Adipocyte (in vitro differentiated cells): ENCODE data around the gene TP53I13.

Experiments
- DNase-seq: peaks from one replicate; pipeline ENCODE4 v3.0.0-alpha.2; 2015; ENCODE audit warnings: low read depth
- H3K27me3 ChIP-seq: replicated peaks from 2 replicates; pipeline ENCODE4 v1.7.0; 2013; ENCODE audit warnings: mild to moderate bottlenecking, low read length, moderate library complexity; ENCODE audit not compliant: control insufficient read depth, insufficient read depth
- H3K36me3 ChIP-seq: 2 replicates; pipeline ENCODE4 v1.7.0; 2013; ENCODE audit warnings: low read length, mild to moderate bottlenecking, moderate library complexity; ENCODE audit not compliant: control insufficient read depth, insufficient read depth, severe bottlenecking
- H3K4me1 ChIP-seq: 2 replicates; pipeline ENCODE4 v1.7.0; 2013; ENCODE audit warnings: mild to moderate bottlenecking, low read length, moderate library complexity; ENCODE audit not compliant: control insufficient read depth, insufficient read depth
- H3K4me3 ChIP-seq: 2 replicates; pipeline ENCODE4 v1.7.0; 2013; ENCODE audit warnings: mild to moderate bottlenecking, low read length, moderate library complexity
- H3K9ac ChIP-seq: 2 replicates; pipeline ENCODE4 v1.7.0; 2013; ENCODE audit warnings: mild to moderate bottlenecking, low read length, moderate library complexity
- H3K9me3 ChIP-seq: 2 replicates; pipeline ENCODE4 v1.7.0; 2013; ENCODE audit warnings: mild to moderate bottlenecking, low read length, moderate library complexity; ENCODE audit not compliant: control insufficient read depth

Gene TP53I13

GRCh38 chr17:29584452-29585079 lies 16.1 kb downstream of the TP53I13 start:
- no peak for DNase-seq
- Histone ChIP-seq H3K36me3 (peaks cover 21% of the 10 kb centered on the region), H3K4me3 (no peak overlapping the region), H3K27me3 (no peaks in the 10 kb centered on the region), H3K4me1 (peaks cover 18% of the 10 kb centered on the region), H3K9ac (no peak overlapping the region), H3K9me3 (no peaks in the 10 kb centered on the region)

GRCh38 chr17:29585080-29585751 lies 16.7 kb downstream of the TP53I13 start:
- H3K9ac ChIP-seq: no peak overlapping the region
- no peak for DNase-seq
- H3K4me3 ChIP-seq: no peak overlapping the region
- peaks cover 23% of the 10 kb centered on the region for H3K4me1 ChIP-seq
- no peaks in the 10 kb centered on the region for H3K27me3 ChIP-seq
- H3K36me3 ChIP-seq: peaks cover 21% of the 10 kb centered on the region
- H3K9me3 ChIP-seq: no peaks in the 10 kb centered on the region

GRCh38 chr17:29586676-29587469 lies 18.4 kb downstream of the TP53I13 start:
- no peaks in the 10 kb centered on the region for H3K27me3 ChIP-seq
- H3K9me3 ChIP-seq: no peaks in the 10 kb centered on the region
- no peak overlapping the region for H3K4me3 ChIP-seq
- peaks cover 12% of the 10 kb centered on the region for H3K36me3 ChIP-seq
- peaks cover 40% of the 10 kb centered on the region for H3K4me1 ChIP-seq
- no peak for DNase-seq
- peak overlapping the region; percentile 91 for H3K9ac ChIP-seq

- Histone ChIP-seq H3K9me3 (no peaks in the 10 kb centered on the region), H3K4me1 (peaks cover 47% of the 10 kb centered on the region), H3K36me3 (peaks cover 5% of the 10 kb centered on the region), H3K4me3 (peak overlapping the region; percentile 90), H3K27me3 (no peaks in the 10 kb centered on the region), H3K9ac (peak overlapping the region; percentile 91)
- DNase-seq: no peak
Measured at GRCh38 chr17:29587591-29587990, 19.1 kb downstream of the TP53I13 start.

- H3K9me3 ChIP-seq: no peaks in the 10 kb centered on the region
- H3K4me3 ChIP-seq: peak overlapping the region; percentile 90
- H3K4me1 ChIP-seq: peaks cover 50% of the 10 kb centered on the region
- peaks cover 2% of the 10 kb centered on the region for H3K36me3 ChIP-seq
- H3K9ac ChIP-seq: peak overlapping the region; percentile 91
- H3K27me3 ChIP-seq: no peaks in the 10 kb centered on the region
- DNase-seq: no peak
Measured at GRCh38 chr17:29588017-29588561, 19.6 kb downstream of the TP53I13 start.

- DNase-seq: peak; percentile 68
- H3K36me3 ChIP-seq: no peaks in the 10 kb centered on the region
- no peaks in the 10 kb centered on the region for H3K9me3 ChIP-seq
- peak overlapping the region; percentile 91 for H3K9ac ChIP-seq
- H3K27me3 ChIP-seq: no peaks in the 10 kb centered on the region
- H3K4me1 ChIP-seq: peaks cover 50% of the 10 kb centered on the region
- peak overlapping the region; percentile 90 for H3K4me3 ChIP-seq
Measured at GRCh38 chr17:29588562-29589411, 20.3 kb downstream of the TP53I13 start.

GRCh38 chr17:29589524-29590410 lies 21.3 kb downstream of the TP53I13 start, which contains the start of gene GIT1:
TSS of gene GIT1 (minus strand) at chr17:29589648. CDS start at chr17:29589378, 270 bp downstream.
- Histone ChIP-seq H3K27me3 (no peaks in the 10 kb centered on the region), H3K4me1 (peaks cover 60% of the 10 kb centered on the region), H3K9ac (peak within 1 kb of the TSS; percentile 91), H3K36me3 (no peaks in the 10 kb centered on the region), H3K9me3 (no peaks in the 10 kb centered on the region), H3K4me3 (peak within 1 kb of the TSS; percentile 90)
- peak; percentile 96 for DNase-seq

- H3K9me3 ChIP-seq: no peaks in the 10 kb centered on the region
- H3K4me3 ChIP-seq: peak overlapping the region; percentile 79
- H3K4me1 ChIP-seq: peaks cover 68% of the 10 kb centered on the region
- H3K27me3 ChIP-seq: no peaks in the 10 kb centered on the region
- no peaks in the 10 kb centered on the region for H3K36me3 ChIP-seq
- DNase-seq: peak; percentile 61
- peak overlapping the region; percentile 84 for H3K9ac ChIP-seq
Measured at GRCh38 chr17:29590411-29591145, 22.1 kb downstream of the TP53I13 start.

- peak; percentile 68 for DNase-seq
- H3K36me3 ChIP-seq: no peaks in the 10 kb centered on the region
- peak overlapping the region; percentile 84 for H3K9ac ChIP-seq
- no peaks in the 10 kb centered on the region for H3K9me3 ChIP-seq
- no peaks in the 10 kb centered on the region for H3K27me3 ChIP-seq
- H3K4me1 ChIP-seq: peaks cover 74% of the 10 kb centered on the region
- peak overlapping the region; percentile 79 for H3K4me3 ChIP-seq
Measured at GRCh38 chr17:29591146-29591736, 22.7 kb downstream of the TP53I13 start.
